ENCODE results near the gene DGKD. TPM values are rescaled to one million over a fixed set of nuclear protein-coding genes. Genes with fewer than 3 reads are reported as not detected.

DGKD gene
- total RNA-seq, 1 donor from 2014 or later = 68.6 TPM

GRCh38 chr2:233455491-233455890, 101.2 kb downstream of the DGKD start:
- intact Hi-C loops (cut with micrococcal nuclease) = no loop called here

DNA sequence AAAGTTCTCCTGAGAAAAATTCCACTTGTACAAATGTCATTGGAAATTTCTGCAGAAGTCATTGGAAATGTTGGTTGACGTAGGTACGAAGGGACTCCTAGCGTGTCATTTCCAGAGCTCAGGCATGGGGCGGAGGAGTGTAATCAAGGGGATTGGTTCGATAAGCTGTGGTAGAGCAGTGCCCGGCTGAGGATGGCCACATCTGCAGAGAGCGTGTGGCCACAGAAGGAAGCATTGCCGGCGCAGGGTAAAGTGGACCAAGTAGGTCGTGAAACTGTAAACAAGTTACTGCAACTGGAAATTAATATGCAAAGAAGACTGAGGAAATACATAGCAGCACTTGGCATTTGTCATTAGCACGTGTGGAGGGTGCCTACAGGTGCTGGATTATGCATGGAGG, 101.8 kb downstream of the DGKD start:
- intact Hi-C loops (cut with micrococcal nuclease) = no loop called here

- intact Hi-C loops (cut with micrococcal nuclease) = no loop called here
These were observed 102.6 kb downstream of the DGKD start for GRCh38 chr2:233456934-233457333.

- intact Hi-C loops (cut with micrococcal nuclease) = no loop called here
These were observed 103.1 kb downstream of the DGKD start for GRCh38 chr2:233457356-233457755.

GRCh38 chr2:233458031-233458610, 103.8 kb downstream of the DGKD start:
- intact Hi-C loops (cut with micrococcal nuclease) = no loop called here

DNA sequence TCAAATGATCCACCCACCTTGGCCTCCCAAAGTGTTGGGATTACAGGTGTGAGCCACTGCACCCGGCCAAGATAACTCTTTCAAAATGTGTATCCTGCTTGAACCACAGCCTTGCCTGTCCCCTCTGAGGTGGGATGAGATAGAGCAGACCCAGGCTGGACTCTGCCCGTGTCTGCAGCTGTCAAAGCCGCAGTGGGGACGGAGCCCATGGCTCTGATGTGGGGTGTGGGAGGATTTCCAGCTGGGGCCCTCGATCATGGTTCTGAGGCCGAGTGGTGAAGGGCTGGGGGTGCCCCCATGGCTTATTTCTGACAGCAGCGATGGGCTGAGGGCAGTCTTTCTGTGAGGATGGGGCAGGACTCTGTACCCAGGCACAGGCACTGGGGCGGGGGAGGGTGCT, 104.5 kb downstream of the DGKD start:
- intact Hi-C loops (cut with micrococcal nuclease) = no loop called here

- intact Hi-C loops (cut with micrococcal nuclease) = no loop called here
These were observed 105.1 kb downstream of the DGKD start for GRCh38 chr2:233459426-233459825.

DNA sequence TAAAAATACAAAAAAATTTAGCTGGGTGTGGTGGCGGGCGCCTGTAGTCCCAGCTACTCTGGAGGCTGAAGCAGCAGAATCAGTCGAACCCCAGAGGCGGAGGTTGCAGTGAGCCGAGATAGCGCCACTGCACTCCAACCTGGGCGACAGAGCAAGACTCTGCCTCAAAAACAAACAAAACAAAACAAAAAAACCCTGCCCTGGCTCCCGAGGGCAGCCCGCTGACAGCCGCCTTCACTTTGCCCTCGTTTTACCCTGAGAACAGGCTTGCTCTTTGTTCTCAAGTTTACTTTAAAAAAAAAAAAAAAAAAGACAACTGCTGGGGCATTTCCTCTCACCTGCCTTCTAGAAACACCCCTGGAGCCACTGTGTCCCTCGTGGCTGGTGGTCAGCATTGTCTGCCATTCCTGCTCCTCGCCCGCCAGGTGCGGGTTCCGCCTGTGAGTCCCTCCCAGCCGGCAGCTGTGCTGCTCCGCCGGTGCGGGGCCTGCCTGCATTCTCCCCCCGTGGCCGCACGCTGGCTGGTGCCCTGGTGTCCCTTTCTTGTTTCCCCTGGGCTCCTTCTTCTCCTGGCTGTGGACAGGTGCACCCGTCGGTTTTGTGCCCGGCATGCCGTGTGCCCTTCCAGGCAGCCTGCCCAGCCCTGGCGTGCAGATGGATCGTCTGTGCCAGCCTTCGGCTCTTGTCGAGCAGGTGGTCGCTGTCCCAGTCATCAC, 106.6 kb downstream of the DGKD start:
- intact Hi-C loops (cut with micrococcal nuclease) = no loop called here

DNA sequence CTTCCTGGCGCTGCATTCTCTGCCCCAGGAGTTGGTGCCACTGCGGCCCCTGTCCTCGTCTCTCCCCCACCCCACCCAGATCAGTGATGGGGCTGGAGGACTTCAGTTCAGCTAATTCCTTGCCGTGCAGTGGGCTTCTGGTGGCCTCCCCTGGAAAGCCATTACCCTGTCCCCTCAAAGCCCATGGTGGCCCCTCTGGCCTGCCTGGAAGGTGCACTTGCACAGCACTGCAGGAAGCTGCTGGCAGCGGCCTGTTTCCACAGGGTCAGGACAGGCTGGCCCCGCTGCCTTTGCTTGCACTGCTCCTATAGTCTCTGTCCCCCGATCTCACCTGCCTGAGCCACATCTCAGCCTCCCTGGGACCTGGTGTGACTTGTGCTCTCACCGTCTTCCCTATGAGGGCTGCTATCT, 107.2 kb downstream of the DGKD start:
- intact Hi-C loops (cut with micrococcal nuclease) = no loop called here

GRCh38 chr2:233462202-233462785, 108.0 kb downstream of the DGKD start:
- intact Hi-C loops (cut with micrococcal nuclease) = no loop called here

DNA sequence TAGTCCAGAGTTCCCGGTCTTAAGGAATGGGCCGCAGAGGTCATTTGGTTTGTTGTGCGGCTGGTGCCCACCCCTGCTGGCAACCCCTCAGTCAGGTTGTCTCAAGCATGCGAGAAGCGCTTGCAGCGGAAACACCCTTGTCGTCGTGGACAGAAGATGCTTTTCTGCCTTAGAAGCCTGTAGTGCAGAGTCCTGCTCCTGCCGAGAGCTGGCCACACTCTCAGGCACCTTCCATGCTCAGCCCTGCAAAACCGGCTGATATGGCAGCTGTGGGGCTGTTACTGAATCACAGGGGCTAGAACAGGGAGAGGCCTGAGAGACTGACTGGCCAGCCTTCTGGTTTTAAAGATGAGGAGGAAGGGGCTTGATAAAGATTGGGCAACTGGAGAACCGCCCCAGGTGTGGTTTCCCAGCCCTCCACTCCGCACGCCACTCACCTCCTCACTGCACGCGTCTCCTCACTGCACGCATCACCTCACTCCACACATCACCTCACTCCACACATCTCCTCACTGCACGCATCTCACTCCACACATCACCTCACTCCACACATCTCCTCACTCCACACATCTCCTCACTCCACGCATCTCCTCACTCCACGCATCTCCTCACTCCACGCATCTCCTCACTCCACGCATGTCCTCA, 108.7 kb downstream of the DGKD start:
- intact Hi-C loops (cut with micrococcal nuclease) = no loop called here

- intact Hi-C loops (cut with micrococcal nuclease) = no loop called here
These were observed 109.3 kb downstream of the DGKD start for GRCh38 chr2:233463586-233463985.

DNA sequence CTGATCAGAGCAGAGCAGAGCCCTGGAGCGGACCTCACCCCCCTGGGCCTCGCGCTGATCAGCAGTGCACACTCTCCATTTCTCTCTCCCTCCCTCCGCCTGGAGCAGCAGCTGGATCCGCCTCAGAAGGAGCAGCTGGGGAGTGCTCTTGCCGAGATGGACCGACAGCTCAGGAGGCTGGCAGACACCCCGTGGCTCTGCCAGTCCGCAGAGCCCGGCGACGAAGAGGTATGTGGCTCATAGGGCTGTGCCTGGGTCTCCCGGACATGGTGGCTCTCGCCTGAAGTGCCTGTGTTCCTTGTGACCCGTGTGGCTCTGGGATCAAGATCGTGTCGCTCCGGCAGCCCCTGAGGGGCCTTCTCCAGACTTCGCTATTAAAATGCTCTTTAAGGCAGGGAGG, 109.8 kb downstream of the DGKD start:
- intact Hi-C loops (cut with micrococcal nuclease) = no loop called here

DNA sequence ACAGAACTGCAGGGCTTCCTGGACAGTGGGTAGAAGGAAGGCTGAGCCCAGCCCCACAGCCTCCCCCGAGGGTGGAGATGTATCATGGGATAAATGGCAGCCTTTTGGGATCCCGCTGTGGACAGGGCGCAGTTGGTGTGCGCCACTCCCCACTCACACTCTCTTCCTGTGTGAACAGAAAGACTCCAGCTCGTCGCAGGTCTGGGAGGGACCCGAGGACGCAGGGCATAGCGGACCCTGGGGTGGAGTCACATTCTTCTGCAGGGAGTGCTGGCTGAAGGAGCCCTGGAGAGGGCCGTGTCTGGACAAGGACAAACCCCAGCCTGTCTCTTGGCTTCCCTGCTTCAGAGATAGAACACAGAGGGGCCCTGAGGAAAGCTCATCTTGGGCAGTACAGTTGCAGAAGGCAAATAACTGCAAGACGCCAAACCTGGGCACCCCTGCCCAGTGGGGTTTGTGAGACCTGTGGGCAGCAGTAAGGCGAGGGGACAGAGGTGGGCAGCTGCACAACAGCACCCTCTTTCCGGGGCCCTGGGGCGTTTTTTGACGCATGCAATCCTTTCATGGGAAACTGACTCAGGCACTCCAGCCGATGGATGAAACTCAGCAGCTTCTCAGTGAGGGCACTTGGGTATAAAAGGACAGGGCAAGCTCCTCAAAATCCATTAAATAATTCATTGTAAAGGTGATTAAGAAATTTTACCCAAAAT, 110.4 kb downstream of the DGKD start:
- intact Hi-C loops (cut with micrococcal nuclease) = no loop called here

- intact Hi-C loops (cut with micrococcal nuclease) = no loop called here
These were observed 112.8 kb downstream of the DGKD start for GRCh38 chr2:233466991-233467603.

DNA sequence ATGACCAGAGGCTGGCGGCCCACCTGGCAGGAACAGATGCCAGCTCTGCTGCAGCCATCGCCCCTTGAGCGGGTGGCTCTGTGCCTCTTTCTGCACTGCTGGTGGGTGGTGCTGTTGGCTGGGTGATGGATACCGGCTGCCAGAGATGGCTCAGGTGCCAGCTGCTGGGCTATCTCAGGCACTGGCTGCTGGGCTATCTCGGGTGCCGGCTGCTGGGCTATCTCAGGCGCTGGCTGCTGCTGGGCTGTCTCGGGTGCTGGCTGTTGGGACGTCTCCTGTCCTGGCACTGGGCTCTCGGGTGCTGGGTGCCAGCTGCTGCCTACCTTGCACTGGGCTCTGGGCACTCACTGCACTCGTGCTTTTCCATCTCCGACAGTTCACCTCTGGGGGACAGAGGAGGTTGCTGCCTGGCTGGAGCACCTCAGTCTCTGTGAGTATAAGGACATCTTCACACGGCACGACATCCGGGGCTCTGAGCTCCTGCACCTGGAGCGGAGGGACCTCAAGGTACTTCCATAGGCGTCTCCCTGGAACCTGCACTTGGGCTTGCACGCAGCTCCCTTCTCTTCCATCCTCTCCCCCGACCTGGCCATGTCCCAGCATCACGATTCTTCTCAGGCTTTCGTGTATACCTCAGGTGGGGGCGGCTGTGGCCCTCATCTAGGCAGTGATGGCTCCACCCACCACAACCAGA, 113.9 kb downstream of the DGKD start:
- intact Hi-C loops (cut with micrococcal nuclease) = no loop called here

DNA sequence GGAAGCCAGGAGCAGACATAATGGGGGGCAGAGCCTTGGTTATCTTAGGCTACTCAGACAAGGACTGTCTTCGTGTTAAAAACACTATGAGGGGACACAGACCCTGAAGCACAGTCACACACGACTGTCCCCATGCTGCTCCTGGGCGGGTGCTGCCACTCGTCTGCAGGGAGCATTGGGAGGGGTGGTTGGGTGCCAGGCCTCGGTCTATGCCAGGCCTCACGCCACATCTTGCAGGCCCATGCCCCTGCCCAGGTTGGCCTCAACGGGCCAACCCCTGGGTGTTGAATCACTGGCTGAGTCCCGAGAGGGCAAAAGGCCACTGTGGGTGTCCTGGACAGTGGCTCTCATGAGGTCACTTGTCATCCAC, 114.4 kb downstream of the DGKD start:
- intact Hi-C loops (cut with micrococcal nuclease) = no loop called here

DNA sequence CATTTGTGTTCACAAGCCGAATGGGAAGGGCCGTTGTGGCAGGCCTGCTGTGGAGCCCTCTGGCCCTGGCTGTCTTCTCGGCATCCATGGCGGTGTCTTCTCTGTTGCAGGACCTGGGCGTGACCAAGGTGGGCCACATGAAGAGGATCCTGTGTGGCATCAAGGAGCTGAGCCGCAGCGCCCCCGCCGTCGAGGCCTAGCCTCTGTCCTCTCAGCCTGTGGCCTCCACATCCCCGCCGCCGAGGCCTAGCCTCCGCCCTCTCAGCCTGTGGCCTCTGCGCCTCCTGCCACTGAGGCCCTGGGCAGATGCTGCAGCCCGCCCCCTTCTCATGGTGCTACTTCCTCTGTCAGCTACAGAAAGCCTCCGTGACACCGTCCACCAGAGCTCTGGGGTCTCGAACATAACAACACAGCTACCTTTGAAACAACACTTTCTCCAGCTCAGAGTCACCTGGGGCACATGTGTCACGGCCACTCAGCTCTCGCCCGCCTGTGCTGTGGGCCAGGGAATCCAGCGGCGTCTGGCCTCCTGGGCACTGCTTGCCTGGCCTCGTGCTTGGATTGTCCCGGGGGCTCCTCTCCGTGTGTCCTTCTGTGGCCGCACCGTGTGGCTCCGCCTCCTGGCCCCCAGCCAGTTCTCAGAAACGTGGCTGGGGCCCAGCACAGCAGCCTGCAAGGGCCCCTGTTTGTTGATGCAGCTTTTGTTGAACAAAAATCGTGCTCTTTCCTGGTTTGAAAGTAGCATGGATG, 115.1 kb downstream of the DGKD start:
- intact Hi-C loops (cut with micrococcal nuclease) = no loop called here

GRCh38 chr2:233470011-233470687, 115.9 kb downstream of the DGKD start:
- intact Hi-C loops (cut with micrococcal nuclease) = no loop called here

GRCh38 chr2:233470839-233471238, 116.5 kb downstream of the DGKD start:
- intact Hi-C loops (cut with micrococcal nuclease) = no loop called here

Measured in T-helper 2 cell treated with Interferon-gamma antibody and Interleukin-4, amounts not matched to agents 100 ng/mL and 5 ng/mL, for 36 hours (primary cell).